Panc1 (cell line): ENCODE results near the gene MAD1L1. TPM values are rescaled to one million over a fixed set of nuclear protein-coding genes. Genes with fewer than 3 reads are reported as not detected.

Experiments used
- ATAC-seq: fragments of 200-7000 bp; cut with Tn5 transposase; 2 replicates; pipeline ENCODE4 v1.9.1; 2020; ENCODE audit warnings: mild to moderate bottlenecking, moderate library complexity
- BruUV-seq: library from RNA; stranded (reverse); fragments of 400-500 nt; replicated peaks from 2 replicates; lab custom pipeline; 2021; lab: Mats Ljungman, UMichigan
- CTCF ChIA-PET: fragments of 300-600 bp; sonication (Branson Sonifier 250); formaldehyde crosslinking; loops from one replicate; lab custom pipeline; 2022; ENCODE audit warnings: antibody characterized with exemption; lab: Charles Lee
- POLR2A ChIA-PET: fragments of 300-600 bp; sonication (Branson Sonifier 250); formaldehyde crosslinking; loops from one replicate; lab custom pipeline; 2022; ENCODE audit warnings: antibody characterized with exemption; lab: Charles Lee
- DNase-seq: peaks from one replicate; pipeline ENCODE4 v3.0.0-alpha.2; 2010; ENCODE audit warnings: low read depth, low spot score
- H3K27ac ChIP-seq: 2 replicates; pipeline ENCODE4 v1.5.1; 2011; ENCODE audit warnings: mild to moderate bottlenecking, low read length, inconsistent platforms
- H3K27me3 ChIP-seq: fragments of 200-500 bp; sonication (Bioruptor generic); 2 replicates; pipeline ENCODE4 v1.6.0; 2014; ENCODE audit warnings: low read length, inconsistent platforms; ENCODE audit not compliant: control insufficient read depth, insufficient read depth
- H3K36me3 ChIP-seq: fragments of 200-500 bp; sonication (Bioruptor generic); 2 replicates; pipeline ENCODE4 v1.5.1; 2014; ENCODE audit warnings: inconsistent platforms, mild to moderate bottlenecking, low read length, moderate library complexity; ENCODE audit not compliant: control insufficient read depth, insufficient read depth
- H3K4me1 ChIP-seq: 2 replicates; pipeline ENCODE4 v1.5.1; 2011; ENCODE audit warnings: inconsistent platforms, mild to moderate bottlenecking, low read length, moderate library complexity; ENCODE audit not compliant: control insufficient read depth, insufficient read depth
- H3K4me3 ChIP-seq, 2 experiments: 2 replicates each; pipeline ENCODE4 v1.5.1; 2011 to 2012; ENCODE audit warnings: low read depth in 2 of 2, low read length in 2 of 2, mild to moderate bottlenecking in 2 of 2, inconsistent platforms in 1 of 2, moderate library complexity in 1 of 2
- H3K9me3 ChIP-seq: fragments of 200-500 bp; sonication (Bioruptor generic); 2 replicates; pipeline ENCODE4 v1.5.1; 2014; ENCODE audit warnings: low read depth, mild to moderate bottlenecking, inconsistent platforms, low read length, moderate library complexity; ENCODE audit not compliant: control insufficient read depth, insufficient read depth
- POLR2AphosphoS5 ChIP-seq: IDR thresholded peaks from 2 replicates; pipeline ENCODE4 v1.6.1; 2012; ENCODE audit warnings: mild to moderate bottlenecking, low read depth, low read length, moderate library complexity
- SIN3A ChIP-seq: IDR thresholded peaks from 2 replicates; pipeline ENCODE4 v1.6.1; 2012; ENCODE audit warnings: low read depth, mild to moderate bottlenecking, low read length, moderate library complexity, borderline replicate concordance; ENCODE audit not compliant: insufficient read depth
- TCF7L2 ChIP-seq: IDR thresholded peaks from 2 replicates; pipeline ENCODE4 v1.6.1; 2011; ENCODE audit warnings: mild to moderate bottlenecking, low read depth, low read length, inconsistent platforms
- in situ Hi-C: cut with HindIII; loops from 2 replicates; pipeline ENCODE4 v1.10.0; 2016; ENCODE audit warnings: low sequenced_read_pairs, low pct_unique_long_range_greater_than_20kb
- intact Hi-C: fragments of 100-400 bp; cut with micrococcal nuclease; formaldehyde crosslinking; loops from one replicate; pipeline ENCODE4 v1.10.0; 2022; ENCODE audit not compliant: unreplicated experiment
- total RNA-seq: library from RNA; stranded (reverse); gene quantifications from one replicate; pipeline ENCODE4 v1.2.1, GENCODE V29; 2021; ENCODE audit not compliant: unreplicated experiment
- TF ChIP-seq, protein P1 (sequence below), 2 experiments: IDR thresholded peaks; 2 replicates each; pipeline ENCODE4 v1.6.1; 2011 to 2012; ENCODE audit warnings: low read depth in 2 of 2, control low read depth in 1 of 2, low read length in 1 of 2, mild to moderate bottlenecking in 1 of 2, moderate library complexity in 1 of 2; ENCODE audit not compliant: insufficient read depth in 1 of 2
- TF ChIP-seq, protein P2 (sequence below): fragments of 450-650 bp; IDR thresholded peaks from 2 replicates; pipeline ENCODE4 v1.5.1; 2017; ENCODE audit warnings: mild to moderate bottlenecking

Gene MAD1L1
- total RNA-seq, 1 experiment from 2014 or later, result 70.8 TPM

DNA sequence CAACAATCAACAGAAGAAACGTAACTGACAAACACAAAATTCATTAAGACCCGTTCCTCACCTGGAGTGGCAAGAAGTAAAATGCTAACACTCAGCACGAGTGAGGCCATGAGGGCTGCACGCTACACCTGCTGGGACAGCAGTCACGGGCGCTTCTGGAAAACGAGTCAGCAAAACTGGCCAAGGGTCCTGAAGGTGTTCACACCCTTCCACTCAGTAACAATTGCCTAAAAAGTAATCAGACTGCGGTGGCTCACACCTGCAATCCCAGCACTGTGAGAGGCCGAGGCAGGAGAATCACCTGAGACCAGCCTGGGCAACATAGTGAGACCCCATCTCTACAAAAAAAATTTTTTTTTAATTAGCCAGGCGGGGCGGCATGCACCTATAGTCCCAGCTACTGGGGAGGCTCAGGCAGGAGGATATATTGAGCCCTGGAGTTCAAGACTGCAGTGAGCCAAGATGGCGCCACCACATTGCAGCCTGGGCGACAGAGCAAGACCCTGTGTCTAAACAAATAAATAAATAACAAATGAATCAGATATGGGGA lies 199.1 kb downstream of the MAD1L1 start:
- BruUV-seq, result no TSS peak
- H3K36me3 ChIP-seq, result no peaks in the 10 kb centered on the region
- H3K27ac ChIP-seq, result no peak overlapping the region
- TF ChIP-seq TCF7L2 (no peak), SIN3A (no peak), POLR2AphosphoS5 (no peak)
- TF ChIP-seq, protein P1, sequence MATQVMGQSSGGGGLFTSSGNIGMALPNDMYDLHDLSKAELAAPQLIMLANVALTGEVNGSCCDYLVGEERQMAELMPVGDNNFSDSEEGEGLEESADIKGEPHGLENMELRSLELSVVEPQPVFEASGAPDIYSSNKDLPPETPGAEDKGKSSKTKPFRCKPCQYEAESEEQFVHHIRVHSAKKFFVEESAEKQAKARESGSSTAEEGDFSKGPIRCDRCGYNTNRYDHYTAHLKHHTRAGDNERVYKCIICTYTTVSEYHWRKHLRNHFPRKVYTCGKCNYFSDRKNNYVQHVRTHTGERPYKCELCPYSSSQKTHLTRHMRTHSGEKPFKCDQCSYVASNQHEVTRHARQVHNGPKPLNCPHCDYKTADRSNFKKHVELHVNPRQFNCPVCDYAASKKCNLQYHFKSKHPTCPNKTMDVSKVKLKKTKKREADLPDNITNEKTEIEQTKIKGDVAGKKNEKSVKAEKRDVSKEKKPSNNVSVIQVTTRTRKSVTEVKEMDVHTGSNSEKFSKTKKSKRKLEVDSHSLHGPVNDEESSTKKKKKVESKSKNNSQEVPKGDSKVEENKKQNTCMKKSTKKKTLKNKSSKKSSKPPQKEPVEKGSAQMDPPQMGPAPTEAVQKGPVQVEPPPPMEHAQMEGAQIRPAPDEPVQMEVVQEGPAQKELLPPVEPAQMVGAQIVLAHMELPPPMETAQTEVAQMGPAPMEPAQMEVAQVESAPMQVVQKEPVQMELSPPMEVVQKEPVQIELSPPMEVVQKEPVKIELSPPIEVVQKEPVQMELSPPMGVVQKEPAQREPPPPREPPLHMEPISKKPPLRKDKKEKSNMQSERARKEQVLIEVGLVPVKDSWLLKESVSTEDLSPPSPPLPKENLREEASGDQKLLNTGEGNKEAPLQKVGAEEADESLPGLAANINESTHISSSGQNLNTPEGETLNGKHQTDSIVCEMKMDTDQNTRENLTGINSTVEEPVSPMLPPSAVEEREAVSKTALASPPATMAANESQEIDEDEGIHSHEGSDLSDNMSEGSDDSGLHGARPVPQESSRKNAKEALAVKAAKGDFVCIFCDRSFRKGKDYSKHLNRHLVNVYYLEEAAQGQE (IDR thresholded peaks at IDR 0.05; ENCODE audit: insufficient read depth in 1 of 2, low read depth in 2 of 2, low read length in 1 of 2), result no peak
- TF ChIP-seq, protein P2, sequence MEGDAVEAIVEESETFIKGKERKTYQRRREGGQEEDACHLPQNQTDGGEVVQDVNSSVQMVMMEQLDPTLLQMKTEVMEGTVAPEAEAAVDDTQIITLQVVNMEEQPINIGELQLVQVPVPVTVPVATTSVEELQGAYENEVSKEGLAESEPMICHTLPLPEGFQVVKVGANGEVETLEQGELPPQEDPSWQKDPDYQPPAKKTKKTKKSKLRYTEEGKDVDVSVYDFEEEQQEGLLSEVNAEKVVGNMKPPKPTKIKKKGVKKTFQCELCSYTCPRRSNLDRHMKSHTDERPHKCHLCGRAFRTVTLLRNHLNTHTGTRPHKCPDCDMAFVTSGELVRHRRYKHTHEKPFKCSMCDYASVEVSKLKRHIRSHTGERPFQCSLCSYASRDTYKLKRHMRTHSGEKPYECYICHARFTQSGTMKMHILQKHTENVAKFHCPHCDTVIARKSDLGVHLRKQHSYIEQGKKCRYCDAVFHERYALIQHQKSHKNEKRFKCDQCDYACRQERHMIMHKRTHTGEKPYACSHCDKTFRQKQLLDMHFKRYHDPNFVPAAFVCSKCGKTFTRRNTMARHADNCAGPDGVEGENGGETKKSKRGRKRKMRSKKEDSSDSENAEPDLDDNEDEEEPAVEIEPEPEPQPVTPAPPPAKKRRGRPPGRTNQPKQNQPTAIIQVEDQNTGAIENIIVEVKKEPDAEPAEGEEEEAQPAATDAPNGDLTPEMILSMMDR, result no peak
- peaks cover 11% of the 10 kb centered on the region for H3K9me3 ChIP-seq
- no peak overlapping the region for H3K4me3 ChIP-seq
- POLR2A ChIA-PET, result no interaction called here
- H3K4me1 ChIP-seq, result no peaks in the 10 kb centered on the region
- CTCF ChIA-PET, result no interaction called here
- no peak for DNase-seq
- intact Hi-C loops (no loop called here), in situ Hi-C loops (no loop called here)
- ATAC-seq, result no peak
- no peaks in the 10 kb centered on the region for H3K27me3 ChIP-seq

DNA sequence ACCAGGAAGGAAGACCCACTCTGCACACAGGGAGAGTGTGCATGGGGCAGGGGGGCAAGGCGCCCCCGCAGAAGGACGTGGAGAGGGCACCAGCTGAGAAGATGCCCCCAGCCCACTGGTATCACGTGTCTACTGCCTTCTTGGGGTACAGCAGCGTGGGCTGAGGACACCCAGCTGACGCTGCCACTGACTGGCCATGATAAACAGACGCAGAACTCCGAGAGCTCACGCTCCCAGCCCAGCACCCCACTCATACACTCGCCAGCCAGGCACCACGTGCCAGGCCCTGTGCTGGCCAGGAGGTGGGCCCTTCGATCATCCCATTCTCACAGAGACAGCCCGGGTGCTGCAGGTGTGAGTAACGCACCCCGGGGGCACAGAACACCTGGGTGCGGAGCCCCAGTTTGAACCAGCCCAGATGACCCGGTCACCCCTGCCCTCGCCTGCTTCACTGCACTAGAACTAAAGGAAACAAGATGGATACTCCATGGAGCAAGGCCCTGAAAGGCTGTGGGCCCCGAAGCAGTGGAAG lies 199.8 kb downstream of the MAD1L1 start:
- no peak overlapping the region for H3K4me3 ChIP-seq
- TF ChIP-seq POLR2AphosphoS5 (no peak), TCF7L2 (no peak), SIN3A (no peak)
- TF ChIP-seq, protein P2, result no peak
- TF ChIP-seq, protein P1 (IDR thresholded peaks at IDR 0.05; ENCODE audit: insufficient read depth in 1 of 2, low read depth in 2 of 2, low read length in 1 of 2), result no peak
- in situ Hi-C loops, result no loop called here
- no peaks in the 10 kb centered on the region for H3K36me3 ChIP-seq
- peaks cover 13% of the 10 kb centered on the region for H3K9me3 ChIP-seq
- H3K27ac ChIP-seq, result no peak overlapping the region
- intact Hi-C loops, result no loop called here
- no TSS peak for BruUV-seq
- H3K4me1 ChIP-seq, result no peaks in the 10 kb centered on the region
- ATAC-seq, result no peak
- POLR2A ChIA-PET, result no interaction called here
- no peak for DNase-seq
- no peaks in the 10 kb centered on the region for H3K27me3 ChIP-seq
- CTCF ChIA-PET, result no interaction called here
